Placental pericyte (primary cell): ENCODE results near the gene PAF1. TPM values are rescaled to one million over a fixed set of nuclear protein-coding genes. Genes with fewer than 3 reads are reported as not detected.

Experiments
- small RNA-seq: library from RNA; depleted of rRNA; stranded (forward); fragments of <200 nt; gene quantifications from one replicate; pipeline ENCODE3, GENCODE V24; 2012; ENCODE audit warnings: low replicate concordance
- total RNA-seq: library from RNA; depleted of rRNA; stranded (reverse); fragments of >200 nt; gene quantifications from 2 replicates; pipeline ENCODE4 v1.2.3, GENCODE V29; 2012

The PAF1 gene
- 35.0 and 38.4 TPM in 2 replicates for total RNA-seq

DNA sequence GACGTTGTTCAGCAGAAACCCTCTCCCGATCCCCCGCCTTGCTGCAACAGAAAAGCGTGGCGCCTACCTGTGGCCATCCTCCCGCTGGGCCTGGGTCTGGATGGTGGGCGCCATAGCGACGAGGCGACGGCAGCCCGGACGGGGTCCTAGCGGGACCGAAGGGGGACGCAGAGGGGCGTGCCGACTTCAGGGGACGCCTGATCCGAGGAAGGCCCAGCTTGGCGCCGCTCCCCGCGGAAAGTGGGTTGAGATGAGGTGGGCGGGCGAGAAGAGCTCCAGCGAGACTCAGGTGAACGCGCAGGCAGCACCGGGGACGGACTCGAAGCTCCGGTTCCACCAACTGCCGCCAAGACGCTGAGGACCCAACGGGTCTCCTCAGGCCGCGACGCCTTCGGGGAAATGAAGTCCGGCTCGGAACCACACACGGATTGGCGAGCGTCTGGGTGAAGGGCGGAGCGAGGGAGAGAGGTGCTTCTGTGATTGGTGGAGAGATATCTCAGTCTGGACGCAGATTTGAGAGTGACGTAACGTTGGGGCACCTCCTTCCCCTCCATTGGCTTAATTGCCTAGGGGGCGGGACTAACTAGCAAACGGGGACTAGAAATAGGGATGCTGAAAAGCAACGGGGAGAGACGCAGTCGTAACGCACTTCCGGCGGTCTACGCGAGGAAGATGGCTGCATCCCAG is at the start of gene PAF1, which contains the start of gene MED29:
TSS of gene PAF1 (minus strand) at position 356 of the 687 bp plus-strand sequence. CDS start at position 114, 242 bp downstream.
TSS of gene MED29 (plus strand) at position 628 of the 687 bp plus-strand sequence. CDS start at position 673, 45 bp downstream.

DNA sequence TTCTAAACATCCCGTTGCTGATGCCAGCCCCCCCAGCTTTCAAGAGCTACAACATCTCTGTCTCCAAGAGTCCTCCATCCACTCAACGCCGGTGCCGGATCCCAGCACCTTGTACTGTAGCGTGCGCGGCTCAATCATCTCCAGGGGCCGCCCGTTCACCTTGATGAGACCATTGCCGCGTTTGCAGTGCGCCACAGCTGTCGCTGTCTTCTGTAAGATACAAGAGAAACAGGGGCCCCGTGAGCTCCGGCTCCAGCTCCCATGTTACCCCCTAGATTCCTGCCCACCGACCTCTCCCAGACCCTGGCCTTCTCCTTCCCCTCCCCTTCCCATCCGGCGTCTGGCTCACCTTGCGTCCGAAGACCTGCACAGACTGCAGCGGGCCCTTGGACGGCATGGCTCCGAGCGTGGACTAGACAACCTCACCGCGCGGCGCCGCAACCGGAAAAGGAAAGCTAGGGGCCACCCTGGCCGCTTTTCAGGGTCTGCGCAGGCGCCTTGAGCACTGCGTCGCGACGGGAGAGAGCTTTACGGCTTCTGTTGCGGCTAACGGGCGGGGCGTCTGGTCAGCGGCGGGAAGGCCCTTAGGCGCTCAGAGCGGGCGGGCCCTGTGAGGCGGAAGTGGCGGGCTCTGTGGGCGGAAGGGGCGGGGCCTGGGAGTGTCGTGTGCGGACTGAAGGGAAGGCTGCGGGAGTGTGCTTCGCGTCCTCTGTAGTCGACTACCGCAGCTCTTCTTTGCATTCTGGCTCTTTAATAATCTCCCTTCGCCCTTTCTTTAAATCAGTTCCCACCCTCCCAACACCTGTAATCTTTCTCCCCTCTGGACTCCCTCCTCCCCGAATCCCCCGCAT is 44.8 kb upstream of the PAF1 start, which contains the start of gene RPS16:
TSS of gene RPS16 (minus strand) at position 451 of the 851 bp plus-strand sequence. CDS start at position 397, 54 bp downstream.

DNA sequence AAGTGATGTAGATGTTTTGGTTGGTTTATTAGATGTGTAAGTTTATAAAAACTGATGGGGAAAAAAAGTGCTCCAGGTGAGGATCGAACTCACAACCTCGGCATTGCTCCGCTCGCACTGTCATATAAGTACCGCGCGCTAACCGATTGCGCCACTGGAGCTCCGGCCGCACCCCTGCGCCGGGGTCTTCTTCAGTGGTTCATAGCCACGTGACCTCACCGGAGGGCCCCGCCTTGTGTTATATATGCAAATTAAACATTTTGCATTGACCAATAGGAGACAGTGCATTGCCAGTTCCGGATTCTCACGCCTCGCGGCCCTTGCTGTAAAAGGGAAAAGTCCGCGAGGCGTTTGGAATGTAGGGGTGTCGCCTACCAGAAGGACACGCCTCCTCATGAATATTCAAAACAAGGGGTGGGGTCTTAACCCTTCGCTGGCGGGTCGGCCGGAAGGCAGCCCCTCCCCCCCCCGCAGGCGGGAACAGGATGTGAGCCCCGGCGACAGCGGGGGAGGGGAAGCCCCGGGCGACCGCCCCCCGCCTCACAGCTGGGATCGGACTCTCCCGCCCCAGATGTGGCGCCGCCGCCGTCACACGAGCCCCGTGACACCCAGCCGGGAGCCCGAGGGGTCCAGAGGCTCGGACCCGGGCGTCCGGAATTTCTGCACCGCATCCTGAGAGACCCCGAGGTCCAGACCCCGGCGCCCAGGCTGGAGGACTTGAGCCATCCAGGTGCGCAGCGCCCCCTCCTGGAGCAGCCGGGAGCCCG is 21.4 kb upstream of the PAF1 start, which contains the start of gene PLEKHG2:
TSS of gene PLEKHG2 (plus strand) at position 570 of the 767 bp plus-strand sequence. CDS start 1,418 bp downstream, outside the sequence.

DNA sequence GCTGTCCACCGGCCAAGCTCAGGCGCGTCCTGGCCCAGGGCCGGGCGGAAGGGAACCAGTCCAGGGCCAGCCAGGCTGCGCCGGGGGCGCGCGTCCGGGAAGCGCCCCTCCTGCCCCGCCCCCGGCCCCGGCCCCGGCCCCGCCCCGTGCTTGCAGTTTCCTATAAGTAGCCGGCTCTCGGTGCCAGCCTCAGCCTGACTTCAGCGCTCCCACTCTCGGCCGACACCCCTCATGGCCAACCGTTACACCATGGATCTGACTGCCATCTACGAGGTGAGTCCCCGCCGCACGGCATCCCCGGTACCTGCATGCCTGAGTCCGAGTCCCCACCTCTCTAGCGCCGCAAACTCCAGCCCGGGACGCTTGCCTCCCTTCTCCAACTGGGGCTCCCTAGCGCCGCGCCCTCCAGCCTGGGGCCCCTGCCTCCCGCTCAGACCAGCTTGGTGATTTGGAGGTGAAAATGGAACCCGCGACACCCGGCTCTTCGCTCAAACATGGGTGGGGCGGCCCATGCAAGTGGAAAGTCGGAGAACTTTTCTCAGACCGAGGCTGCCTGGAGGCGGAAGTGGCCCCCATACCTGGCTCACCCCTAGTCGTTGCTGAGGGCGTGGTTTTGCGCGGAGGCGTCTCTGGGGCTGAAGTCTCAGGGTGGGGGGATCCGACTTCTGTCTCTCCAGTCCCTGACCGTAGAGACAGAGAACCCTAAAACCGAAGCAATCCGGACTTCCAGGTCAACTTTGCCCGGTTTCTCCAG is 15.9 kb upstream of the PAF1 start, which contains the start of gene ZFP36:
TSS of gene ZFP36 (plus strand) at position 192 of the 754 bp plus-strand sequence. CDS start at position 250, 58 bp downstream.

DNA sequence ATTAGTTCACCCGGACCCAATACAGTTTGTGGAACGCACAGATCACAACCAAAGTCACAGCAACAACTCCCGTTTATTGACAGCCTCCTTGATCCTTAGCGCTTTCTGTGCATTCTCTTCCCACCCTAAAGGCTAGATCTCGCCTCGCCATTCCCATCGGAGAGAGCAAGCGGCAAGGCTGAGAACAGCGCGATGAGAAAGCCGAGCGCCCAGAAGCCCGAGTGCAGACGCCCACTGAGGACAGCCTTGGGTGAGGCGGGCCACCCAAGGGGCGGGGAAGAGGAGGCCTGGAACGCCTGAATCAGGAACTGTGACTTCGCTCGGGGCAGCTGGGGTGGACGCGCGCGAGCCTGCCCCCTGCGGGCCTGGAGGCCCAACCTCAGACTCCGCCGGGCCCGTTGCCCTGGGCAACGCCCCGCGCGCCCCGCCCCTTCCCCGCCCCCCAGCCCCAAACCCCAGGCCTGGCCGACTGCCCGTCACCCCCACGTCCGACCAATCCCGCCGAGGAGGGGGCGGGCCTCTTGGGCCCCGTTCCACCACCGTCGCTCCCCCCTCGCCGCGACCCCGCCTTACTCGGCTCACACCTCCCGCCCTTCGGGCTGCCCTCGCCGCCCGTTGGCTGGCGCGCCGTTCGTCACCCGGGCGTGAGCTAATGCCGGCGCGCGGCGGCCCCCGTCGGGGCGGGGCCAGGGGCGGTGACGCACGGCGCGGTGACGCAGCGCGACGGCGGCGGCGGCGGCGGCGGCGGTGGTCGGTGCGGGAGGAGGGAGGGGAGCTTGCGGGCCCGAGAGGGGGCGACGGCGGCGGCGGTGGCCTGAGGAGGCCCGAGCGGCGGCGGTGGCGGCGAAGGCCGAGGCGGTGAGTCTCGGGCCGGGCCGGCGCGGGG is 48.9 kb downstream of the PAF1 start, which contains the start of gene SAMD4B:
TSS of gene SAMD4B (plus strand) at position 703 of the 886 bp plus-strand sequence. CDS start 14,473 bp downstream, outside the sequence.

Small RNAs within 50 kb of the gene (small RNA-seq; reads per million reads assigned to genes)
- gene AC011445.2 (not detected), gene MIR4530 (not detected), gene RN7SL566P (not detected)

Other genes with a start within 250 kb of the PAF1 start
- gene NCCRP1, start 194.1 kb downstream of the PAF1 start, total RNA-seq, result not detected in 2 replicates
- gene SYCN, start 186.8 kb downstream of the PAF1 start, total RNA-seq, result not detected in 2 replicates
- not detected in 2 replicates for gene IFNL3, start 146.1 kb downstream of the PAF1 start, total RNA-seq
- gene IFNL4, start 142.2 kb downstream of the PAF1 start, total RNA-seq, result not detected in 2 replicates
- not detected in 2 replicates for gene IFNL2, start 122.7 kb downstream of the PAF1 start, total RNA-seq
- gene IFNL1, start 94.7 kb downstream of the PAF1 start, total RNA-seq, result not detected in 2 replicates
- gene LRFN1, start 70.2 kb downstream of the PAF1 start, total RNA-seq, result under 0.01 TPM in 1 of 2 replicates, not detected in the other
- 1.4 TPM in 1 of 2 replicates, not detected in the other for gene GMFG, start 55.1 kb downstream of the PAF1 start, total RNA-seq
- 67.8 and 80.2 TPM in 2 replicates for gene SAMD4B, start 48.7 kb downstream of the PAF1 start, total RNA-seq
- 21.0 and 25.1 TPM in 2 replicates for gene MED29, start 272 bp upstream of the PAF1 start, total RNA-seq
- gene ZFP36, start 15.7 kb upstream of the PAF1 start, total RNA-seq, result 4.6 and 6.4 TPM in 2 replicates
- gene PLEKHG2, start 21.6 kb upstream of the PAF1 start, total RNA-seq, result 12.5 and 35.9 TPM in 2 replicates
- gene RPS16, start 44.8 kb upstream of the PAF1 start, total RNA-seq, result 117 and 211 TPM in 2 replicates
- 97.6 and 122 TPM in 2 replicates for gene SUPT5H, start 54.5 kb upstream of the PAF1 start, total RNA-seq
- 43.1 and 65.0 TPM in 2 replicates for gene TIMM50, start 89.7 kb upstream of the PAF1 start, total RNA-seq
- 0.43 TPM in 1 of 2 replicates, not detected in the other for gene DLL3, start 107.8 kb upstream of the PAF1 start, total RNA-seq
- gene SELENOV, start 124.0 kb upstream of the PAF1 start, total RNA-seq, result not detected in 2 replicates
- gene EID2B, start 141.7 kb upstream of the PAF1 start, total RNA-seq, result 1.8 and 4.6 TPM in 2 replicates
- gene EID2, start 149.1 kb upstream of the PAF1 start, total RNA-seq, result 3.9 and 12.2 TPM in 2 replicates
- gene LGALS13, start 211.4 kb upstream of the PAF1 start, total RNA-seq, result not detected in 2 replicates